H1 (cell line): ENCODE results near the gene OR2A42. TPM values are rescaled to one million over a fixed set of nuclear protein-coding genes. Genes with fewer than 3 reads are reported as not detected.
"Not testable (repeated sequence)": the region's sequence is repeated elsewhere in the genome, so short reads cannot be mapped to it uniquely, and the experiment has no call there.

Experiments
- CTCF ChIA-PET: fragments of 300-600 bp; sonication (Branson Sonifier 250); formaldehyde crosslinking; loops from one replicate; lab custom pipeline; 2021; ENCODE audit not compliant: partially characterized antibody; lab: Charles Lee
- POLR2A ChIA-PET: fragments of 300-600 bp; sonication (Branson Sonifier 250); formaldehyde crosslinking; loops from one replicate; lab custom pipeline; 2021; ENCODE audit warnings: inconsistent platforms; ENCODE audit not compliant: partially characterized antibody; lab: Charles Lee
- DNase-seq, 2 experiments: peaks; one replicate each; pipeline versions ENCODE4 v3.0.0 to v3.0.0-alpha.2; 2010 to 2022; ENCODE audit warnings: low spot score in 2 of 2, low read depth in 1 of 2, mixed read lengths in 1 of 2
- FAIRE-seq: peaks from 2 replicates; lab custom pipeline; 2011; peaks lifted over from hg19 to GRCh38; lab: Jason Lieb, UNC
- H2AFZ ChIP-seq: 2 replicates; pipeline ENCODE4 v1.8.1; 2012; ENCODE audit warnings: low read length, inconsistent platforms
- H2AK5ac ChIP-seq: 2 replicates; pipeline ENCODE4 v1.6.1; 2013; ENCODE audit warnings: low read depth, low read length
- H2BK120ac ChIP-seq: replicated peaks from 2 replicates; pipeline ENCODE3; 2013; ENCODE audit warnings: low read depth, low read length, inconsistent platforms
- H2BK12ac ChIP-seq: 2 replicates; pipeline ENCODE4 v1.6.1; 2013; ENCODE audit warnings: low read depth, low read length
- H2BK15ac ChIP-seq: 2 replicates; pipeline ENCODE4 v1.6.1; 2013; ENCODE audit warnings: low read length
- H2BK20ac ChIP-seq: 2 replicates; pipeline ENCODE4 v1.6.1; 2013; ENCODE audit warnings: low read length
- H2BK5ac ChIP-seq: 2 replicates; pipeline ENCODE4 v1.6.1; 2013; ENCODE audit warnings: low read depth, low read length
- H3K14ac ChIP-seq: 2 replicates; pipeline ENCODE4 v1.6.1; 2013; ENCODE audit warnings: inconsistent platforms; ENCODE audit not compliant: insufficient read length
- H3K18ac ChIP-seq: 2 replicates; pipeline ENCODE4 v1.6.1; 2013; ENCODE audit warnings: low read length; ENCODE audit errors: extremely low read depth
- H3K23ac ChIP-seq: 2 replicates; pipeline ENCODE4 v1.6.1; 2013; ENCODE audit warnings: inconsistent platforms; ENCODE audit not compliant: insufficient read length
- H3K23me2 ChIP-seq: 2 replicates; pipeline ENCODE4 v1.6.1; 2013; ENCODE audit warnings: low read depth, low read length
- H3K27ac ChIP-seq: 2 replicates; pipeline ENCODE4 v1.6.1; 2011; ENCODE audit warnings: low read depth, low read length, inconsistent platforms
- H3K27me3 ChIP-seq, 4 experiments: replicated peaks in 1 of 4; 1 replicate in 1 of 4; 2 replicates in 3 of 4; pipeline versions ENCODE4 v1.6.1 to v1.8.1; 2011 to 2013; ENCODE audit warnings: low read length in 3 of 4, mild to moderate bottlenecking in 3 of 4, inconsistent platforms in 2 of 4, mixed read lengths in 2 of 4, moderate library complexity in 1 of 4; ENCODE audit not compliant: control insufficient read depth in 3 of 4, insufficient read depth in 3 of 4; ENCODE audit errors: extremely low read depth in 1 of 4
- H3K36me3 ChIP-seq, 4 experiments: 2 replicates each; pipeline versions ENCODE4 v1.6.1 to v1.8.1; 2011 to 2013; ENCODE audit warnings: mild to moderate bottlenecking in 4 of 4, low read length in 3 of 4, moderate library complexity in 2 of 4, control low read depth in 1 of 4, inconsistent platforms in 1 of 4; ENCODE audit not compliant: insufficient read depth in 4 of 4, control insufficient read depth in 2 of 4
- H3K4ac ChIP-seq: replicated peaks from 2 replicates; pipeline ENCODE3; 2013; ENCODE audit warnings: low read length, low read depth, mixed read lengths, inconsistent platforms; ENCODE audit not compliant: insufficient read length
- H3K4me1 ChIP-seq, 4 experiments: replicated peaks in 1 of 4; 1 replicate in 1 of 4; 2 replicates in 3 of 4; pipeline versions ENCODE4 v1.6.1 to v1.8.1; 2011 to 2013; ENCODE audit warnings: low read length in 3 of 4, inconsistent platforms in 2 of 4, mixed read lengths in 1 of 4; ENCODE audit not compliant: insufficient read depth in 4 of 4, control insufficient read depth in 3 of 4
- H3K4me2 ChIP-seq, 2 experiments: 2 replicates each; pipeline versions ENCODE4 v1.6.1 to v1.8.1; 2011 to 2013; ENCODE audit warnings: low read depth in 2 of 2, low read length in 2 of 2, control low read depth in 1 of 2, inconsistent platforms in 1 of 2, mild to moderate bottlenecking in 1 of 2; ENCODE audit not compliant: insufficient read depth in 1 of 2
- H3K4me3 ChIP-seq, 4 experiments: fragments of 200-600, 300-600 bp in 1 of 4; sonication (generic), shearing (Covaris generic), sonication (Bioruptor Twin) in 1 of 4; 2 replicates each; pipeline versions ENCODE4 v1.5.1 to v1.8.1; 2011 to 2016; ENCODE audit warnings: low read length in 4 of 4, low read depth in 3 of 4, control low read depth in 2 of 4, inconsistent platforms in 2 of 4, mild to moderate bottlenecking in 2 of 4, mixed read lengths in 1 of 4, moderate library complexity in 1 of 4; ENCODE audit not compliant: insufficient read depth in 2 of 4; ENCODE audit errors: extremely low read depth in 1 of 4
- H3K56ac ChIP-seq: replicated peaks from 2 replicates; pipeline ENCODE3; 2013; ENCODE audit warnings: low read depth, mild to moderate bottlenecking, mixed read lengths, low read length, inconsistent platforms; ENCODE audit not compliant: insufficient read length
- H3K79me1 ChIP-seq: 2 replicates; pipeline ENCODE4 v1.6.1; 2013; ENCODE audit warnings: low read depth, low read length, control low read depth
- H3K79me2 ChIP-seq, 2 experiments: 2 replicates each; pipeline versions ENCODE4 v1.6.1 to v1.8.1; 2012 to 2013; ENCODE audit warnings: low read length in 2 of 2, mild to moderate bottlenecking in 2 of 2, inconsistent platforms in 1 of 2; ENCODE audit not compliant: insufficient read depth in 2 of 2, control insufficient read depth in 1 of 2
- H3K9ac ChIP-seq, 4 experiments: replicated peaks in 1 of 4; 1 replicate in 1 of 4; 2 replicates in 3 of 4; pipeline versions ENCODE4 v1.6.1 to v1.8.1; 2011 to 2013; ENCODE audit warnings: low read depth in 3 of 4, low read length in 3 of 4, control low read depth in 2 of 4, mild to moderate bottlenecking in 2 of 4, moderate library complexity in 2 of 4, inconsistent platforms in 1 of 4; ENCODE audit errors: extremely low read depth in 1 of 4
- H3K9me3 ChIP-seq, 2 experiments: 2 replicates each; pipeline versions ENCODE4 v1.6.1 to v1.8.1; 2012 to 2013; ENCODE audit warnings: mild to moderate bottlenecking in 2 of 2, moderate library complexity in 2 of 2, control low read depth in 1 of 2, inconsistent platforms in 1 of 2, low read depth in 1 of 2, low read length in 1 of 2, mixed read lengths in 1 of 2; ENCODE audit not compliant: insufficient read depth in 2 of 2
- H4K20me1 ChIP-seq, 2 experiments: replicated peaks in 1 of 2; 2 replicates each; pipeline versions ENCODE3 to v1.8.1; 2011 to 2013; ENCODE audit warnings: inconsistent platforms in 2 of 2, low read length in 2 of 2, mild to moderate bottlenecking in 1 of 2; ENCODE audit not compliant: insufficient read depth in 2 of 2, control insufficient read depth in 1 of 2
- H4K5ac ChIP-seq: 2 replicates; pipeline ENCODE4 v1.6.1; 2013; ENCODE audit warnings: low read length, low read depth, mixed read lengths, inconsistent platforms; ENCODE audit not compliant: insufficient read length
- H4K8ac ChIP-seq: 2 replicates; pipeline ENCODE4 v1.8.0; 2013; ENCODE audit warnings: mild to moderate bottlenecking, moderate library complexity, low read length, inconsistent platforms; ENCODE audit not compliant: insufficient read depth; ENCODE audit errors: extremely low read depth
- H4K91ac ChIP-seq: replicated peaks from 2 replicates; pipeline ENCODE3; 2013; ENCODE audit warnings: low read length, mixed read lengths, inconsistent platforms; ENCODE audit not compliant: insufficient read length
- WGBS, 2 experiments: shearing (Covaris generic) in 1 of 2; methylation state at CpG; one replicate each; pipeline versions ENCODE4 v1.1.6 to v1.1.7; 2013 to 2015; ENCODE audit warnings: low lambda C conversion rate in 2 of 2, mixed read lengths in 2 of 2, inconsistent platforms in 1 of 2, low coverage in 1 of 2, missing lambda C conversion rate in 1 of 2; ENCODE audit not compliant: insufficient replicate concordance in 2 of 2, insufficient coverage in 1 of 2, insufficient read length in 1 of 2; ENCODE audit errors: extremely low coverage in 1 of 2, missing lambda C conversion rate in 1 of 2; 5-methylcytosine and 5-hydroxymethylcytosine counted together
- polyA plus RNA-seq, 7 experiments: library from polyadenylated mRNA; depleted of rRNA in 3 of 7; stranded (reverse) in 5 of 7; unstranded in 2 of 7; fragments of >200 nt in 5 of 7; fragments of 200-250 nt in 2 of 7; gene quantifications; 1 replicate in 5 of 7; 2 replicates in 1 of 7; 4 replicates in 1 of 7; pipeline versions ENCODE4 v1.2.1 to v1.2.3, GENCODE V29; 2011 to 2013; ENCODE audit warnings: missing spikeins in 2 of 7, mixed read lengths in 2 of 7
- total RNA-seq: library from RNA; stranded (reverse); fragmentation: NEBNext Ultra II Directional; extraction: Animal tissue kit (Norgen Biotek cat#: 25700); gene quantifications from 2 replicates; pipeline ENCODE4 v1.2.1, GENCODE V29; 2021

Gene OR2A42
- total and polyA plus RNA-seq, 2 of the 8 experiments (the other 6 are each of a cell fraction or from before 2014, with no cell fraction given) = not detected

GRCh38 chr7:144179165-144179479 lies 60.3 kb downstream of the OR2A42 start:
- H3K36me3 ChIP-seq, DNase-seq, H2AFZ ChIP-seq, H4K20me1 ChIP-seq, H3K27me3 ChIP-seq, H3K23ac ChIP-seq, H2AK5ac ChIP-seq, POLR2A ChIA-PET, CTCF ChIA-PET, H3K18ac ChIP-seq, H3K9ac ChIP-seq, H2BK12ac ChIP-seq, H3K9me3 ChIP-seq, H3K23me2 ChIP-seq, H2BK20ac ChIP-seq, H3K79me2 ChIP-seq, H3K4ac ChIP-seq, H2BK15ac ChIP-seq, H3K79me1 ChIP-seq, H4K91ac ChIP-seq, H3K4me3 ChIP-seq, H3K14ac ChIP-seq, H2BK120ac ChIP-seq, H3K4me1 ChIP-seq, H3K56ac ChIP-seq, H3K4me2 ChIP-seq, H4K5ac ChIP-seq, H4K8ac ChIP-seq, FAIRE-seq, H3K27ac ChIP-seq, H2BK5ac ChIP-seq: not testable (repeated sequence)
- no CpG with 5 or more reads among the region's 2 CpGs for WGBS, 2 experiments
